ENCODE data around the gene NOX5.
A peak's percentile ranks its signal among the peaks of the same experiment; 100 is the strongest.

Gene NOX5

GRCh38 chr15:69084404-69085030, 70.0 kb downstream of the NOX5 start:
- DNase-seq = no peak

GRCh38 chr15:69085325-69086081, 71.0 kb downstream of the NOX5 start:
- no peak for DNase-seq

- DNase-seq = no peak
These were observed 72.1 kb downstream of the NOX5 start for GRCh38 chr15:69086427-69087204.

GRCh38 chr15:69087366-69087976, 73.0 kb downstream of the NOX5 start:
- DNase-seq = no peak

GRCh38 chr15:69088300-69088965, 73.9 kb downstream of the NOX5 start:
- DNase-seq = peak; percentile 88

- peak; percentile 49 for DNase-seq
These were observed 74.8 kb downstream of the NOX5 start for GRCh38 chr15:69089258-69089657.

- DNase-seq = peak; percentile 63
These were observed 75.9 kb downstream of the NOX5 start for GRCh38 chr15:69090197-69090948.

- DNase-seq = no peak
These were observed 77.2 kb downstream of the NOX5 start for GRCh38 chr15:69091654-69092053.

- DNase-seq = no peak
These were observed 77.7 kb downstream of the NOX5 start for GRCh38 chr15:69092159-69092558.

GRCh38 chr15:69093127-69093526, 78.6 kb downstream of the NOX5 start:
- DNase-seq = no peak

GRCh38 chr15:69093614-69094013, 79.1 kb downstream of the NOX5 start:
- DNase-seq = no peak

GRCh38 chr15:69094124-69094921, 79.8 kb downstream of the NOX5 start:
- no peak for DNase-seq

GRCh38 chr15:69095274-69095673, 80.8 kb downstream of the NOX5 start:
- no peak for DNase-seq

- no peak for DNase-seq
These were observed 81.7 kb downstream of the NOX5 start for GRCh38 chr15:69096196-69096595.

- DNase-seq = no peak
These were observed 82.1 kb downstream of the NOX5 start for GRCh38 chr15:69096626-69097025.

- DNase-seq = no peak
These were observed 84.3 kb downstream of the NOX5 start for GRCh38 chr15:69098771-69099170.

- DNase-seq = no peak
These were observed 85.4 kb downstream of the NOX5 start for GRCh38 chr15:69099941-69100340.

- no peak for DNase-seq
These were observed 86.3 kb downstream of the NOX5 start for GRCh38 chr15:69100821-69101220.

- peak; percentile 57 for DNase-seq
These were observed 89.7 kb downstream of the NOX5 start for GRCh38 chr15:69104050-69104750.

- peak; percentile 12 for DNase-seq
These were observed 91.0 kb downstream of the NOX5 start for GRCh38 chr15:69105451-69105985.

Measured in NCI-H146 (cell line).